PC-9 (cell line): ENCODE results near the gene ADAT3.

ENCODE experiments used
- CTCF ChIP-seq: fragments of 200-600 bp; sonication (generic); conservative IDR thresholded peaks from 2 replicates; pipeline ENCODE4 v1.6.1; 2017; ENCODE audit warnings: mixed run types, antibody characterized with exemption, mild to moderate bottlenecking, moderate library complexity
- EZH2 ChIP-seq: fragments of 200-600 bp; sonication (generic); IDR thresholded peaks from 2 replicates; pipeline ENCODE4 v1.8.0; 2017; ENCODE audit warnings: antibody characterized with exemption, low read depth

- TF ChIP-seq CTCF (no peak), EZH2 (no peak)
These were observed 51.8 kb downstream of the ADAT3 start for GRCh38 chr19:1956868-1957492.
